Activated T-helper 1 cell treated with anti-CD3 and anti-CD28 coated beads, Interleukin-2, amount 50 U/mL, for 16 hours (primary cell): ENCODE results near the gene HOXC10.

Experiments
- DNase-seq, 2 donors: peaks; one replicate each; pipeline ENCODE4 v3.0.0-alpha.2; 2020; ENCODE audit warnings: low read depth in 1 of 2, low spot score in 1 of 2

HOXC10 gene

DNA sequence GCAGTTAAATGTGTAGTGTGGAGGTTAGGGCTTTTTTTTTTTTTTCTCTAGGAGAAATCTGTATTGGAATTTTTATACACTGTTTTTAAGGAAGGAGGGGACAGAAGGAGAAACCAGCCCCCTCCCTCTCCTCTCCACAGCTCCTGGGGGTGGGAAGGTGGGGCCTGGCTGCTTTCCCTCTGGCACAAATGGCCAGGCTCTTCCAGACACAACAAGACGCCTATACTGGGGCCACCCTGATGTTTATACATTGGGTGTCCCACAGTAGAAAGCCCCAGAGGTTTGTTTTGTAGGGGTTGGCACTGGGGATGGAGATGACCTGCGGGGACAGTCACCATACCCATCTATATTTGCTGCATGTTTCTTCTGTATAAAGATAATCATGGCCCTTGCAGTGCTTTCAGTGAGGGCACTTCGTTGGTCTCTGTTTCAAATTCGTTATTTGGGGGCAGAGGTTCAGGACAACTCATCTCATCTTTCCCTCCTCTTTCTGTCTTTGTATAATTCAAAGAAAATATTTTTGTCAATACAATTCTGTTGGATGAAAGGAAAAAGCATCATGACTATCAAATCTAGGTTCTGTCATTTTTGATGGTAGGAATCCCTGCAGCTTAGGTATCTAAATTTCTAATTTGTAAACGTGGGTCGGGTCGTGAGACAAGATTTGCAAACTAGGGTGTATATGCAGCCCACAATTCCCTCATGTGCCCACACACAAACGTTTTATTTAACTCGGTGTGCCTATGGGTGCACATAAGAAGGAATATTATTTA lies 7.9 kb upstream of the HOXC10 start:
- no peak for DNase-seq

DNA sequence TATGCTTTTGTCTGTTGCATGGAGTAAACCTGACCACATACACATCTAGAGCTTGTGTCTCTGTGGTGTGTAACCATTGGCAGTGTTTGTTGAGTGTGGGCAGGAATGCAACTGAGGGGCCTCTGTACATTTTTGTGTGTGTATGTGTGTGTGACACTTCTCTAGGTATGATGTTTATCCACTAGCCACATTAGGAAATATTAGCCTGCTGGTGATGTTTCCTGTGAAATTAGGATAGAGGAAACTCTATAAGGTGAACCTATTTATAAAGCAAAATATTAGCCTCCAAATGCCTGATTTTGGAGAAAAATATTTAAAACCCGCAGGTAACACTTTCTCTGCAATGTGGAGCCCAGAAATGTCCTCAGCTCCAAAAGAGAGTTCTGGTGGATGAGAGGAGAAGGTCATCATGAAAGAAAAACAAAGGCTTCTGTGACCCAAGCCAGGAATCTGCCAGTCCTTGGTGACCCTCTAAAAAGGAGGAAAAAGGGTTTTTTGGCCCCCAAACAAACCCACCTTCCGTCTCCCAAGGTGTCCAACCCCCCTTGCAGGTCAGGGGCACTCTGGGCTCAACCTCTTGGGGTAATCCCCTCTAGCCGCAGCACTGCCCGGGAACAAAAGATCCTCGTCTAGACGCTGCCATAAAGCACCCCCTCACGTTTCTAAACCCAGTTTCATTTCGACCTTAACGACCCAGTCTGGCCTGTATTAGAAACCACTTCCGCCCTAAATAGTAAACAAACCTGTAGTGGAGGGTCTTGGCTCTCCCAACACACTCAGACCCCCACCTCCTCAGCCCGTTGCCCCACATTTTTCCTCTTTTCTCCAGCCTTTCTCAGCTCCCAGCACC lies 7.1 kb upstream of the HOXC10 start:
- DNase-seq, result no peak

DNA sequence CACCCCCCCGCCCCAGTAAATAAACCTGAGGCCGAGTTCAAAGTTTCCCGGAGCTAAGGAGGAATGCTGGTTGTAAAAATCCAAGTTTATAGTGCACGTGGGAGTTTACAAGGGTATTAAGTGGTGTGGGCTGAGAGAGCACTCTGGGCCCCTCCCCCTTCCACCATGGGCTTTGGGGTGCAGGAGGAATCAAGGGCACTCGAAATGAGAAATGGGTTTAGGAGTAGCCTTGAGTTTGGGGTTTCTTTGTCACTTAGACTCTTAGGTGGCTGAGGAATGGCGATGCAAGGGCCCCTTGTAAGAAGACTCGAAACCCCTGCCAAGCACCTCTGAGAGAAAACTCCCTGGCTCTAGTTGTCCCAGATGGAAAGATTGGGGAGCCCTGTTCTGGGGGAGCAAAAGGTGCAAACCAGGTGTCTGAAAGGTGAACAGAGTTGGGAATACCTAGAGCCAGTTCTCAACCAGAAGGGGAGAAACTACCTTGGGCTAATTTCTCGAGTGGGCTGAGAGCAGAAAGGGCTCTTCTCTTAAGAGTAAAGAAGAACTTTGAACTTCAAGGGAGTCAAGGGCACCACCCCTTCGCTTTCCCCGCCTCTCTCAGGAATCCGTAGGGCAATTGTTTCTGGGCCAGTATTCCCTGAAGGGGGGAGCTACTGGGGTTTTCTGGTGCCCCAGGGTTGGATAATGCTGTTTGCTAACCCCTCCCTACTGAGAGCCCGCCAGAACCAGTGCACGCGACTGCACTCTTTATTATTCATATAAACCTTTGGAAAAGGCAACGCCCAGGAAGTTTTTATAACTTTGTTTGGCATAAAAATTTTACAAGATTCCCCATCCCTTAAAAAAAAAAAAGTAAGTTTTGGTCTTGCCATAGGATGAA lies 6.2 kb upstream of the HOXC10 start:
- DNase-seq, result no peak

DNA sequence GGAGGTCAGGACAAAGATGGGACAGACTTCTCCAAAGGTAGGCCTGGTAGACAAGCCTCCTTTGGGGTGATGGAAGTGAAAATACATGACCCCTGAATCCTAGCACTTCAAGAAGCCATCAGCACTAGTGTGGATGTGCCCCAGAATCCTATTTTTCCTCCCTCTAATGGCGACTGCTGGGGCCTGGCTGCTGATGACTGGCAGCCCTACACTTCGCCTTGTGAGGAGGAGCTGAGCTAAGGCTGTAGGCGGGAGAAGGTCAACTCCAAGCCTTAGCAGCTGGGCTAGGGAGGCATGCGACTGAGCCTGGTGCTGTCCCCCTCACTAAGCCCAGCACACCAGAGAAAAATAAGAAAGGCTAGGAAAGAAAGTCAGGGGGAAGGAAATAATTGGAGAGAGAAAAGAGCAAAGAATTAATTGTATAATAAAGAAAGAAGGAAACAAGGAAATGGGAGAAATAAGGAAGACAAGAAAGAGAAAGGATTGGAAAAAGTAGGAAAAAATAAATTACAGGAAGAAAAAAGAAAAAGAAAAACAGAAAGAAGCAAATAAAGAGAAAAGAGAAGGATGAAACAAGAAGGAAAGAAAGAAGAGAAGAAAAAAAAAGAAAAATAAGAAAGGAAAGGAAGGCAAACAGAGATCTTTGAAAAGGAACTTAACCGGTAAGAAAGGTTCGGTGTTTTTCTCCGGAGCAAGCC lies 4.7 kb upstream of the HOXC10 start:
- no peak for DNase-seq

DNA sequence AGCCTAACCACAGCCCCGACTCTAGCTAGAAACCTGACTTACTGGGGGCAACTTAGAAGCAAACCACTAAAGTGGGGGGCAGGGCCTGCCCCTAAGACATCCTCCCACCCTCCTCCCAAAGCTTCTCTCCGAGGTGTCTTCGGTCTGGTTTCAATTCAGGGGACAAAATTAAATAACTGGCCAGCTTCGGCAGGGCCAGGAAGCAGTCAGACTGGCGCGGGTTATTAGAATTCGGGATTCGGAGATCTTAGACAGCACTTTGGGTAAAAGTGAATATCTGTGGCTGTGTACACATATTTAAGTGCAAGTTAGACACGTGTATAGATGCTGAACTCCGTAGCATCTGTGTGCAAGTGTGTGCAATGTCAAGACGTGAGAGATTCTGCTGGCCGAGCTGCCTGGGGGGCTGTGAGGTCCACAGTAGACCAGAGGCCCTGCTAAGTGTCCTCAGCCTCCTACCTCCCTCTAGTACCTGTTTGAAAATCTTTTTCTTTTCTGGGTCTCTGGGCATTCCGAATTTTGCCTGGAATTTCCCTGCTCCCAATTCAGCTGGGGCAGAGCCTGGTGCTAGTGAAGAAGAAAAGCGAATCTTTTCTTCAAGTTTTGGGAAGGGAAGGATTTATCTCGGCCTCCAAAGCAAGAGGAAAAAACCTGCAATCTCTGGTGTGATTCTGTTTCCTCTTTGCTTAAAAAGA lies 4.0 kb upstream of the HOXC10 start:
- no peak for DNase-seq

DNA sequence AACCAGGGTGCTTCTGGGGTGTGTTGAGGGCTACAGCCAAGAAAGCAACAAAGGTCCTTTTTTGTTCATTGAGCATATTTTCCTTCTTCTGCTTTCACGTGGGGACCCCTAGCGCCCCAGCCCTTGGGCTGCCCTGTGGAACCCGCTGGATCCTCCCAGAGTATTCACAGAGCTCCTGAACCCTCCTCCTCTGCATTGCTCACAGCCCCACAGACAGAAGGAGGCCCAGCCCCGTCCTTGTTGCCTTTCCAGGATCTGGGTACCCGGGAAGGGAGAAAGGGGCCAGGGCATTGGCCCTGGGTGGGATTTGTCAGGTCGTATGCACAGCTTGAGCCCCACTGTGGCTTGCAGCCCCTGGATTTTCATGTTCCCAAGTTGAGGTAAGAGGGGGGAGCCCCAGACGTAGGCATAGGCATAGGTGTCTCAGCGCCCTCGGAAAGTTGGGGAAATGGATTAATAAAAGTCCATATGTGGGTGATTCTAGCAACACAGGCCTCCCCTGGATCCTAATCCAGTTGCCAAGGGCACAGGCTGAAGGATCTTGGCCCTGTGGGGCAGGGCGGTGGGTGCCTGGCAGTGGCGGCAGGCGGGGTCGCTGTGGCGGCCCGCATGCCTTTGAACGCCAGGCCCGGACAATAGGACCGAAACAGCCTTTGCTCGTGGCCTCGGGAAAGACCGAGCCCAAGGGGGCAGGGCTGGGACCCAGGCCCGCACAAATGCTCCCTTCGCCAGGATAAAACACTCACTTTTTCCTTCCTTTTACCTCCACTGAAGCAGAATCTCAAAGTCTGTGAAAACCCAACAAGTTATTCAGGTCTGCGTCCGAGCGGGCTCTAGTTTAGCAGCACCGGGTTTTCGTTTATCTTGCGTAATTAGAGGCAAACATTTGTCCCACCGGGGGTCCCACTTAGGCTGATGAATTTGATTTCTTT lies 3.0 kb upstream of the HOXC10 start:
- DNase-seq, result no peak

DNA sequence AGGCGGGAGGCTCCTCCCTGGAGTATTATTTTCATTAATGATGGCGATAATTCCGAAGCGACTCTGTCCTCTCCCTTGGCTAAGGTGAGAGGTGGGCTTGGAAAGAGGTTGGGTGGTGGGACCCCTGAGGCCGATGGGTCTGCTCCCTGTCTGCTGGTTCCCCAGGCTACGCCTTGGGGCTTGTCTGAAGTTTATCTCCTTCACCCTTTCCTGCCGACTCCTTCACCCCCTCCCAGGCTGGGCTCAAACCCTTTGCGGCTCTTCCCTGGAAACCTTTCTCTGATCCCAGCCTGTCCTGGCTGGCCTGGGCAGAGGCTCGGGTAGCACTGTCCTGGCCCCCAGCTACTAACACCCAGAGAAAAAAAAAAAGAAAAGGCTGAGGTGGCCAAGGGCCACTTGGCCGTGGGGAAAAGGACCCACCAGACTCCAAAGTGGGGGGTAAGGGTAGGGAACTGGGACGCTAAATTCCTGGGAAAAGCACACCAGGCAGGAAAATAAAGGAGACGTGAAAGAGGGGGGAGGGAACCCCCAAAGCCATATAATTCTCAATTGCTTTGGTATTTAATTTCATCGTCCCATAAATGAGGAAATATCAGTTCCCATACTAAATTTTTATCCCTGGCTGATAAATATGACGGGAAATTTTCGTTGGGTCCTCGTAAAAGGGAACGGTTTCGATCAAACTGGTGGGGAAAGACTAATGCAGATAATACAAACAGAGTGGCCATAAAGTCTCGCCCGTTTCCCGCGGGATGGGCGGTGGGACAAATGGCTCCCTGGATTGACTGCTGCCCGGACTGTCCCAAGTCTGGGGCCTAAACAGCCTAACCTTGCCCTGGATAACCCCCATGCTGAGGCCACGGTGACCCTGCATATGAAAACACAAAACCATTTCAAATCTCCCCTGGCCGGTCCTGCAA lies 2.0 kb upstream of the HOXC10 start:
- no peak for DNase-seq

DNA sequence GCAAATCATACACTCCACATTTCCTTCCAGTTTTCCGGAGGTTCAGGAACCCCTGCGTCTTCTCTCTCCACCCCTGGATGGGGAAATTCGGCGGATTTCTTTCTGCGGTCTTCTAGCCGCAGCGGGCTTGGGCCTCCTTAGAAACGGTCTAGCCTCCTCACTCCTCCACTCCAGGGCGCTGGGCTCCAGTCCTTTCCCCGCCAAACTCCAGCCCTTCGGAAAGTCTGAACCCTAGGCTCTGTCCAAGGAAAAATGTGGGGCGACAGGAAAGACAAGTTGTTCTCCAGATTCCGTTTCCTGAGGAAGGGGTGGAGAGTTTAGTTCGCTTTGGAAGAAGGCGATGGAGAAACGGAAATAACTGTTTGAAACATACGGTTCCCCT lies 1.4 kb upstream of the HOXC10 start:
- no peak for DNase-seq

DNA sequence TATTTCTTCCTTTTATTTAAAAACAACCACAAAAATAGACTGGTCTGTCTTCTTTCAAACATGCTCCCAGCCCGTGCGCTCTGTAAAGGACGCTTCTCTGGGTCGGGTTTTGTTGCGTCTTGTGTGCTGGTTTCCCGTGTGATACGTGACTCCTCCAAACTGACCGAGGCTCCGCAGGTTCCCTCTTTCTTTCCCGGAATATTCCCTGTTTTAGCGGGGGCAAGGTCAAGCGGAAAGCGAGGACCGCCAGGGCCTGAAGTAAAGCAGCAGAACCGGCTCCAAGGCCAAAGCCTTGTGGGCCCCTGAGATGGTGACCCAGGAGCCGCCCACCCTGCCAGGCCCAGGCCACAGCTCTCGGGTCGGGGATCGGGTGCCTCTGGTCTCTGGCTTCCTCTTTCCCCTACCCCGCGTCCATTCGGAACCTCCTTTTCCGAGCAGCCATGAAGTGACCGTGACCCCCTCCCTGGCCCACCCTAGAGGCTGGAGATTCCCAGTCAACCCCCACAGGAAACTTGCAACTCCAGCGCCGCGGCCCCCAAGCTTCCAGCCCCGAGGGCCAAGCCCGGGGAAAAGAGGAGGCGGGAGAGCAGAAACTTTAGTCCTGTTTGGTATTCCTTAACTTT lies 885 bp upstream of the HOXC10 start:
- DNase-seq, result no peak

DNA sequence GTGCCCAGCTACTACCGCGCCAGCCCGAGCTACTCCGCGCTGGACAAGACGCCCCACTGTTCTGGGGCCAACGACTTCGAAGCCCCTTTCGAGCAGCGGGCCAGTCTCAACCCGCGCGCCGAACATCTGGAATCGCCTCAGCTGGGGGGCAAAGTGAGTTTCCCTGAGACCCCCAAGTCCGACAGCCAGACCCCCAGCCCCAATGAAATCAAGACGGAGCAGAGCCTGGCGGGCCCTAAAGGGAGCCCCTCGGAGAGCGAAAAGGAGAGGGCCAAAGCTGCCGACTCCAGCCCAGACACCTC lies 697 bp downstream of the HOXC10 start:
- no peak for DNase-seq

DNA sequence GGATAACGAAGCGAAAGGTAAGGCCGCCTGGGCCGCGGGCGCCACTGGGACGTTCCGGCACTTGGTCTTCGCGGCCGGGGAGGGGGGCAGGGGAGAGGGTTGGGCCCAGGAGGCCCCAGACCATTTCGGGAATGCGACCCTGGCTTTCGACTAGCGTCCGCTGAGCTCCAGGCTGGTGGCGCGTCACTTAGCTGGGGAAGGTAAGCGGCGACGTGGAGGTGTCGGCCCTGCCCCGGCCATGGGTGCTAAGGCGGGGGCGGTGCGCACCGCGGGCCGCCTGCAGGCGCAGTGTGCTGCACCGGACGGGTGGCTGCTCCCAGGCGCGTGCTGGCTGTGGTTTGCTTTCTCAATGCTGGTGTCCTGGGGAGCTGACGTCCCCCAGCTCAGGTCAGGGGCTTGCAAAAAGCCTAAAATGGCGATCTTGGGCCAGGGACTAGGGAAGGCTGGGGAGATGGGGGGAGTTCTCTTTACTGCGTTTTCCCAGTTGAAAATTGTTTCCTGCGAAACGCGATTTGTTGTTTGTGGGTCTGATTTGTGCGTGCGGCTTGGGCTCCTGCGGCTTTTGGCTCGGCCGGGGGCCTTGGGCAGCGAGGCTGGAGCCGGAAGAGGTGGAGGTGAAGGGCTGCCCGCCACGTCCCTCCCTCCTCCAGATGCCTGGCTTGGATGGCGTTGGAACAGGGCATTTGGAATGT lies 1.2 kb downstream of the HOXC10 start:
- no peak for DNase-seq

DNA sequence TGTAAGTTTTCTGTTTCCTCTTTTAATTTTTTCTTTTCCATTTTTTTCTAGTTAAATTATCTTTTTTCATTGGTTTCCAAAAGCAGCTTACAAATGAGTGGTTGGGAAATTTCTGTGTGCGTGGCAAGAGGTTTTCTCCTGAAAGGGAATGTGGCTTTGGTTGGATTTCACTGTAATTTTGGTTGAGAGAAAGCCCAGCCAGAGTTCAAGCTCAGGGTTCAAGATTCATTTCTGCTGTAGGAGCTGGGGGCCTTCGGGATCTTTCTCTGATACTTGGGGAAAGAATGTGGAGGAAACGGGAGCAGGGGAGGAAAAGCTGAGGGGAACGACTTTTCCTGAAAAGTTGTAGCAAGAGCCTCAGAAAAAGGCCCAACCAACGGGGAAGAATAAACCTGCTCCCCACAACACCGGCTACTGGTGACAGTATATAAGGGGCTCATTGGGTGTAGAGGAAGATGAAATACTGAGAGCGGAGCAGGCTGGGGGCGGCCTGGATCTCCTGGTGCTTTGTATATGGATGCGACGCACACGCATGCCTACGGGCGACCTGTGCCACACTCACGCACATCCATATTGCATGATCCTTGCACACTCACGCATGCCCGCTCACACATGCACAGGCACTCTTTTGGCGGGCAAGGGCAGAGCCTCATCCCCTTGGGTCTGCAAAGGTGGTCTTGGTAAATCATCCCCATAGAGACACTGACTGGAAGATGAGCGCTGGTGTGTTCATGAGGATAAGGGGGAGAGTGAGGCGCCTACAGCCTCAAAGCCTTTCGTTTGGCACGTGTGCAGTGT lies 1.9 kb downstream of the HOXC10 start:
- no peak for DNase-seq

DNA sequence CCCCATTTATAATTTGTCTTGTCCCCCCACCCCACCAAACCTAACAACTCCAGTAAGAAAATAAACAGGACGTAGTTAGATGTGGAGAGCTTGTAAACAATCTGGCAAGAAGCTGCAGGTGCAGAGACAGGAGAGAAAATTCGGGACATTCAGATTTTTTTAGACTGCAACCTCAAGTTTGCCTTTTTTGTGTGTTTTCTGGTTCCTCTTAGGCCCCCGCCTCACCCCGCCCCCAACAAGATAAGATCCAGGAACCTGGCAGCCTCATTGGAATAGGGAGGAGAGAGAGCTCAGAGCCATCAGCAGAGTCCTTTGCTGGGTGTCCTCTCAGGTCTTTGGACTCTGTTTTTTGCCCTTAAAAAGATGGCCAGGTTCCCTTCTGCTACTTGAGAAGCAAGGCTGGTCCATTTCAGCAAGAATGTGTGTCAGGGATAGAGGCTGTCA lies 2.9 kb downstream of the HOXC10 start:
- DNase-seq, result no peak

DNA sequence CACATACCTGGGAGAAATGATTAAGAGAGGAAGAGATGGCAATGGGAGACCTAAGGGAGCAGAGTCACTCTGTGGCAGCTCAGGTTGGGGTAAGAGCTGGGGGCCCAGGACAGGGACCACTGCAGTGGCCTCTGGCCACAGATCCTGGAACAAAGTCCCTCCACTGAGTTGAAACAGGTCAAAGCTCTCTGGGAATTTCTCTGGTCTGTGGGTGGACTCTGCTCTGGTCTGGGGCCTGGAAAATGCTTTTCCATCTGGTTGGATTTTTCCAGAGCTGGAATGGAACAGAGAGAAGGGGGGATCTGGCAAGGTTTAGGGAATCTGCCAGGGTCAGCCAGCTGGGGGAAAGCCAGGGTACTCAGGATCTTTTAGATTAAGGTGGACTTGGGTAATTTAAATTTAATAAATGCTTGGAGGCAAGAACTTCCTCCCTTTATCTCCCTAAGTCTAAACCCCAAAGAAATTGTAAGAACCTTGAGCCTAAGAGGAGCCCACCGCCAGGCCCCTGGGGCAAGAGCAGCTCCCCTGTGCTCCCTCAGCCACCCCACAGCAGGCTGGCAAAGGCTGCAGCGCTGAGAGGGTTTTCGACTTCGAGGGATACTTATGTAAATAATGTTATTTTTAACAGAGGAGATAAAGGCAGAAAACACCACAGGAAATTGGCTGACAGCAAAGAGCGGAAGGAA lies 3.7 kb downstream of the HOXC10 start:
- DNase-seq, result no peak

DNA sequence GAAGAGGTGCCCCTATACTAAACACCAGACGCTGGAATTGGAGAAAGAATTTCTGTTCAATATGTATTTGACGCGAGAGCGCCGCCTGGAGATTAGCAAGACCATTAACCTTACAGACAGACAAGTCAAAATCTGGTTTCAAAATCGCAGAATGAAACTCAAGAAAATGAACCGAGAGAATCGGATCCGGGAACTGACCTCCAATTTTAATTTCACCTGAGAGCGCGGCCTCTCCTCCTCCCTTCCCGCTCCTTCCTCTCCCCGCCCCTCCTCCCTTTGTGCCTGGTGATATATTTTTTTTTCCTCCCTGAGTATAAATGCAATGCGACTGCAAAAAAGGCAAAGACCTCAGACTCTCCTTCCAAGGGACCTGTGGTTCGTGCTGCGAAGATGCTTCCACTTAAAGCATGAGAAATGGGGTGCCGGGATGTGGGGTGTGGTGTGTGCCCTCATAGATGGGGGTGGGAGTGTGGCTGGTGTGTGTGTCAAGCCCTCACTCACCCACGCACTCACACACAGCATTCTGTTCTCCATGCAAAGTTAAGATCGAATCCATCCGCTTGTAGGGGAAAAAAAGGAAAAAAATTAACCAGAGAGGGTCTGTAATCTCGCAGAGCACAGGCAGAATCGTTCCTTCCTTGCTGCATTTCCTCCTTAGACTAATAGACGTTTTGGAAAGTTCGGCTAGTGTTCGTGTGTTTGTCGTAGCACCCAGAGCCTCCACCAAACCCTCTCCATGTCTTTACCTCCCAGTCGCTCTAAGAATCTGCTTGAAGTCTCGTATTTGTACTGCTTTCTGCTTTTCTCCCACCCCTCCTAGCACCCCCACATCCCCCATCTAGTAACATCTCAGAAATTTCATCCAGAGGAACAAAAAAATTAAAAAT lies 4.5 kb downstream of the HOXC10 start:
- DNase-seq, result no peak
